ENCODE data around the gene DLGAP5. TPM values are rescaled to one million over a fixed set of nuclear protein-coding genes. Genes with fewer than 3 reads are reported as not detected.

DLGAP5 gene
- polyA plus RNA-seq (ENCODE audit: insufficient read length in 4 of 4) = 10 to 100 TPM; 28.7 to 35.3 (median 29.9) TPM

DNA sequence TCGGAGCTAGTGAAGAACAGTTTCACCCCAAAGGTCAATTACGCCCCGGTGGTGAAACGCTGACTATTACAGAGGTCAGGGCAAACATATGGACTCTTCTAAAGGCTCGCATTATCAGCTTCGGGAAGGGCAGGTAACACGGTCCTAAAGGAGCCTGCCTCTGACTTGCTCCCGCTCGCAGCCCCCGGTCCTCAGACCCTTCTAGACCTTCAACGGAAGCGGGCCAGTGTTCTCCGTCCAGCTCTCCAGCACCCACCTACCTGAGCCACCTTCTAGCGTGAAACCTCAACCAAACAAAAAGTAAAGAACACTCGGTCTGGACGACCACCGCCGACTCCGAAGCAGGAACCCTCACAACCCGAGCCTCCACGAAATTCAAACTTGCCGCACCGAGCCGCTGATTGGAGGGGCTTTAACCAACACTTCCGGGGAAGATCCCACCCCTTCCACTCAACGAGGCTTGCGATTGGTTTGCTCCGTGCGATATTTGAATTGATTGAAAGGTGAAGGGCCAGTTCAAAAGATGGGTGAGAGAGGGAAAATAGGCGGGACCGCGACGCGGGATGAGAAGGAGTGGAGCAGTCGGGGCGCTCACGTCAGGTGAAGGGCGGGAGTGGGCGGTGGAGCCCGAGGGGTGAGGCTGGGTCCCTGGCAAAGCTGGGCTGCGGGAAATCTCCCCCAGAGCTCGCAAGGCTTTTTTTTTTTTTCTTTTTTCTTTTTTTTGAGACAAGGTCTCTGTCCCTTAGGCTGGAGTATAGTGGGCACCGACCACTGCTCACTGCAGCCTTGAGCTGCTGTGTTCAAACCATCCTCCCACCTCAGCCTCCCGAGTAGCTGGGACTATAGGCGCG, at the start of gene DLGAP5:
DLGAP5 (minus strand) TSS at position 383 of the 851 bp plus-strand sequence. CDS start 2,406 bp downstream, outside the sequence.
- DNase-seq (ENCODE audit: low read depth in 4 of 4, low spot score in 3 of 4) = peak; percentile 91 to 96 (median 92)

GRCh38 chr14:55240526-55241178, 49.3 kb upstream of the DLGAP5 start:
- DNase-seq (ENCODE audit: low read depth in 4 of 4, low spot score in 3 of 4) = no peak

DNA sequence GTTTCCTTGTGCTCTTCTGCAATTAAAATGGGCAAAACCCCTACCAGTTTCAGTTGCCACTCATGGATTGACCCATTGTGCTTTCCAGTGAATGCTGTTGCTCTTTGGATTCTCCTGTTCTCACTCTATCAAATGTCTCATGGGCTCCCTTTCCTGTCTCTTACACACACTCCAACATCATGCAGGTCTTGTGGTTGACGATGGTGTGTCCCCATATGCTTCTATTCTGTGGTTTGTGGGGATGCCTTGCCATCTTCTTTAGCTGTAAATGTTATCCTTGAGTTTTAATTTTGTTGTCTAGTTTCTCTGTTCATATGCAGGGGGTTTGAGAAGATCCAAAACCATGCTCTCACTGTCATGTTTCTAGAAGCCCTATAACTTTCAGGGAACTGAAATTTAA, 47.9 kb upstream of the DLGAP5 start:
- no peak for DNase-seq (ENCODE audit: low read depth in 4 of 4, low spot score in 3 of 4)

- no peak for DNase-seq (ENCODE audit: low read depth in 4 of 4, low spot score in 3 of 4)
Measured at GRCh38 chr14:55238019-55238680, 46.8 kb upstream of the DLGAP5 start.

DNA sequence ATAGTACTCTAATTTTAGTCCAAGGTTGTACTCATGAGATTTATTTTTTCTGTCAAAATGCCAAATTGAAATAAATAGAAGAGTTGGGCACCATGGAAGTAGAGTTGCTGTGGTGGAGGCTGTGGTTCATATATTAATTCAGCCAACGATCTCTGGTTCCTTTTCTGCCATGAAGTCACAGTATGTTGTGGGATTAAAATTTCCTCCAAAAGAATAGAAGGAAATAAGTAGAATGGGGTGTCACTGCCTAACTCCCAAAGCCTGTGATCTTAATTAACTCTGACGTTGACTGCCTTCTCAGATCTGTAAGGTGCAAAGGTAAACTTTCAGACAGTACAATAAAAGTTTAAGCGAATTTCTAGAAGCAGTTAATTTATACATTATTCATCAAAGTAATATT, 42.2 kb upstream of the DLGAP5 start:
- DNase-seq (ENCODE audit: low read depth in 4 of 4, low spot score in 3 of 4) = no peak

- DNase-seq (ENCODE audit: low read depth in 4 of 4, low spot score in 3 of 4) = no peak
Measured at GRCh38 chr14:55228261-55228660, 36.9 kb upstream of the DLGAP5 start.

DNA sequence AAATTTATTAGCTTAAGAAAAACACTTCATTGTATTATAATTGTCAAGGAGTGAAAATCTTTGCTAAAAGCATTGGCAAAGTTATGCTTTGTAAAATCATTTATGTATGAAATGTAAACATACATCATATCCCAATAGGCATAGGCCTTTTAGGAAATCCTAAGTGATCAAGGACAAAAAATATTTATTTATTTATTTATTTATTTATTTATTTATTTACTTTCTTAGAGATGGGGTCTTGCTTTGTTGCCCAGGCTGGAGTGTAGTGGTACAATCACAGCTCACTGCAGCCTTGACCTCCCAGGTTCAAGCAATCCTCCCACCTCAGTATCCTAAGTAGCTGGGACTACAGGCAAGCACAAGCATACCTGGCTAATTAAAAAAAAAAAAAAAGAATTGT, 32.0 kb upstream of the DLGAP5 start:
- DNase-seq (ENCODE audit: low read depth in 4 of 4, low spot score in 3 of 4) = no peak

DNA sequence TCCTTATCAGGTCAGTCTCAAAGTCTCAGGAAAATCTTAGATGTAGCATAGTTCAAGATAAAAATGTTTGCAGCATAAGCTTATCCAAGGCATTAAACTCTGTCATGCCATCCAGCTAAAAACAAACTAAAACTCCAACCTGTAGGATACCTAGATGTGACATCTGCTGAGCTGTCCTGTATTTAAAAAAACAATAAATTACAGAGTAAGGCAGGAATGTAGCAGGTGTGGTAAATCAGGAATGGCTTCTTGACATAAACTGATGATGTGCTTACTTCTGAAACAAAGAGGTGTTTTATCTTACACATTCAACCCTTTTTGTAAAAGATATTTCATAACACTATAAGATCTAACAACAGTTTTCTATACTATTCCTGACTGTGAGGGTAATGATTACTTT, 30.6 kb upstream of the DLGAP5 start:
- DNase-seq (ENCODE audit: low read depth in 4 of 4, low spot score in 3 of 4) = no peak

GRCh38 chr14:55221186-55221585, 29.8 kb upstream of the DLGAP5 start:
- no peak for DNase-seq (ENCODE audit: low read depth in 4 of 4, low spot score in 3 of 4)

DNA sequence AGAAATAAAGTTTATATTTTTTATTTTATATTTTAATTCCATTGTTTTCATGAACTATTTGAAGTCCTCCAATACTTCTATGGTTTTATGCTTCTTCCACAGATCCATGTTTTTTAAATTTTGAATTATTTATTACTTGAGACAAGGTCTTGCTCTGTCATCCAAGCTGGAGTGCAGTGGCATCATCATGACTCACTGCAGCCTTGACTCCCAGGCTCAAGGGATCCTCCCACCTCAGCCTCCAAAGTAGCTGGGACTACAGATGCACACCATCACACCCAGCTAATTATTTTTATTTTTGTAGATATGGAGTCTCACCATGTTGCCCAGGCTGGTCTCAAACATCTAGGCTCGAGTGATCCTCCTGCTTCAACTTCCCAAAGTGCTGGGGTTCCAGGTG, 28.8 kb upstream of the DLGAP5 start:
- DNase-seq (ENCODE audit: low read depth in 4 of 4, low spot score in 3 of 4) = no peak

DNA sequence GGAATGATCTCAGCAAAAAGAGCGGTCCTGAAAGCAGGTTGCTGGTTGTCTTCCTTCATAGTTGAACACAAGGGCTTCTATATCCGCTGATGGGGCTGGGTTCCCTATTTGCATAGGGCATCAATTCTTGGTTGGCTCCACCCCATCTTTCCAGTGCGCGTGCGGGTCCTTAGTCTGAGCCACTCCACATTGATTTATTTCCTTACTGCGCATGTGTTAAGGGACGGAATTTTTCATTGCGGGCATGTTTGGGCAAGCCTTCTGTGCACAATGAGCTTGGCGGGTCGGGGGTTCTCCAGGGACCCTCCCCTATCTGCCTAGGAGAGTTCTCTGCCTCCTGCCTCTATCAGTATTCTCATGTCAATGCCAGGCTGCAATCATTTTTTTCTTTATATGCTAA, 21.2 kb upstream of the DLGAP5 start:
- DNase-seq (ENCODE audit: low read depth in 4 of 4, low spot score in 3 of 4) = no peak

GRCh38 chr14:55207832-55208231, 16.4 kb upstream of the DLGAP5 start:
- no peak for DNase-seq (ENCODE audit: low read depth in 4 of 4, low spot score in 3 of 4)

- no peak for DNase-seq (ENCODE audit: low read depth in 4 of 4, low spot score in 3 of 4)
Measured at GRCh38 chr14:55206175-55206693, 14.8 kb upstream of the DLGAP5 start.

- DNase-seq (ENCODE audit: low read depth in 4 of 4, low spot score in 3 of 4) = no peak
Measured at GRCh38 chr14:55201219-55202101, 10.1 kb upstream of the DLGAP5 start.

DNA sequence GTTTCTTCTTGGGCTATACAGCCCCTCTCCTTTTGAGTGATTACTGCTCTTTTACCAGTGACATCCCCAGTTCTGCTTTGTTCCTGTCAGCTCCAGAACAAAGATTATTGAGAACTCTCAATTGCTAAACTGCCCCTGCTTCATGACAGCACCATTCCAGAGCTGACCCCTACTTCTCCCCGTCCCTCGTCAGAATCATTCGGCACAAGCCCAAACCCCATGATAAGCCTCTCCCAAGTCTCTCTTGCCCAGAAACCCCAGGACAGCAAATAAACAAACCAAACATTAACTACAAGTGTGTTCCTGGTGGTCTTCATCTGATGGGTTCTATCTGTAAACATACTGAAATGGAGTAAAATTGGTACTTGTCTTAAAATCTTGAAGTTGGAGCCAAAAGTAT, 9.3 kb upstream of the DLGAP5 start:
- DNase-seq (ENCODE audit: low read depth in 4 of 4, low spot score in 3 of 4) = no peak

- no peak for DNase-seq (ENCODE audit: low read depth in 4 of 4, low spot score in 3 of 4)
Measured at GRCh38 chr14:55198749-55199148, 7.4 kb upstream of the DLGAP5 start.

DNA sequence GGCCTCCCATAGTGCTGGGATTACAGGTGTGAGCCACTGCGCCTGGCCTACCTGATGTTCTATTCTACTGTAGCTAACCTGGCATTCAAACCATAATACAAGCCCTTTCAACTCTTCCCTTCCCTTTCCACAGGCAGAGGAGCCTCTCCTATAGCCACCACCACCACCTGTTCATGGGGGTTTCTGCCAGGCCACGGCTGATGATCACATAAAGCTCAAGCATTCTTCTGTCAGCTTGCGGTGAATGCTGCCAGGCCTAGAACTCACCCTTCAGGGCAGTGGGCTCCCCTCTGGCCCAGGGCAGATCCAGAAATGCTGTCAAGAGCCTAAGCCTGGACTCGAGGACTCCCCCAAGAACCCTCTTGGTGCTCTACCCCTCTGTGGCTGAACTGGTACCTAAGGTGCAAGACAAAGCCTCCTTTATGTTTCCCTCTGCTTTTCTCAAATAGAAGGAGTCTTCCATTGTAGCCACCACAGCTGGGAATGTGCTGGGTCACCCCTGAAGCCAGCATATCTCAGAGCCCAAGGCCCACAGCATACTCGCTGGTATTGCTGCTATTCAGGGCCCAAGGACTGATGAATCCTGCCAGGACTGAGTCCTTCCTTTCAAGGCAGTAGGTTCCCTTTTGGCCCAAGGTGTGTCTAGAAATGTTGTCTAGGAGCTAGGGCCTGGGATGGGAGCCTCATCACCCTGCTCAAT, 3.4 kb upstream of the DLGAP5 start:
- no peak for DNase-seq (ENCODE audit: low read depth in 4 of 4, low spot score in 3 of 4)

- DNase-seq (ENCODE audit: low read depth in 4 of 4, low spot score in 3 of 4) = no peak
Measured at GRCh38 chr14:55192054-55192621, 753 bp upstream of the DLGAP5 start.

DNA sequence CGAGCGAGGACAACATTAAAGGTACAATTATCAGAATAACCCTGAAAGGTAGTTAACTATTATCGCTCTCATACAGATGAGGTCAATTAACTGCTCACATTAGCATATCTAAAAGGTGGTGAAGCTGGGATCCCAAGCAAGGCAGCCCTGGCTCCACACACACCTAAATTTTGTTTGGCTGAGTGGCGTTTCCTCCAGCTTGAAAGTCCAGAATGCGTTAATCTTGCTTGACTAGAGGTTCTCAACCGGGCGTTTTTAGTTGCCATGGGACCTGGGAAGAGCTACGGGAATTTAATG, 531 bp downstream of the DLGAP5 start:
- DNase-seq (ENCODE audit: low read depth in 4 of 4, low spot score in 3 of 4) = peak in 1 of 4 donors; percentile 7

Measured in left renal pelvis (tissue), 4 donors.